ENCODE results near the gene NRIP2. TPM values are rescaled to one million over a fixed set of nuclear protein-coding genes. Genes with fewer than 3 reads are reported as not detected.

The NRIP2 gene
- polyA plus RNA-seq, 3 donors: 29.5 to 31.1 (median 30.5) TPM

GRCh38 chr12:2856051-2856450, 21.2 kb upstream of the NRIP2 start:
- no peak for DNase-seq (ENCODE audit: extremely low read depth in 1 of 11, low read depth in 9 of 11, low spot score in 4 of 11)

GRCh38 chr12:2855546-2855945, 20.7 kb upstream of the NRIP2 start:
- no peak for DNase-seq (ENCODE audit: extremely low read depth in 1 of 11, low read depth in 9 of 11, low spot score in 4 of 11)

- no peak for DNase-seq (ENCODE audit: extremely low read depth in 1 of 11, low read depth in 9 of 11, low spot score in 4 of 11)
Observed at GRCh38 chr12:2854669-2855453, 20.0 kb upstream of the NRIP2 start.

GRCh38 chr12:2853626-2854025, 18.8 kb upstream of the NRIP2 start:
- DNase-seq (ENCODE audit: extremely low read depth in 1 of 11, low read depth in 9 of 11, low spot score in 4 of 11): peak in 7 of 11 donors; percentile 61 to 77 (median 74)

GRCh38 chr12:2851931-2852330, 17.1 kb upstream of the NRIP2 start:
- no peak for DNase-seq (ENCODE audit: extremely low read depth in 1 of 11, low read depth in 9 of 11, low spot score in 4 of 11)

- DNase-seq (ENCODE audit: extremely low read depth in 1 of 11, low read depth in 9 of 11, low spot score in 4 of 11): peak in 5 of 11 donors; percentile 42 to 53 (median 44)
Observed at GRCh38 chr12:2845280-2845679, 10.4 kb upstream of the NRIP2 start.

GRCh38 chr12:2844786-2845185, 10.0 kb upstream of the NRIP2 start:
- no peak for DNase-seq (ENCODE audit: extremely low read depth in 1 of 11, low read depth in 9 of 11, low spot score in 4 of 11)

GRCh38 chr12:2842948-2843347, 8.1 kb upstream of the NRIP2 start:
- DNase-seq (ENCODE audit: extremely low read depth in 1 of 11, low read depth in 9 of 11, low spot score in 4 of 11): no peak

GRCh38 chr12:2841056-2841650, 6.3 kb upstream of the NRIP2 start:
- DNase-seq (ENCODE audit: extremely low read depth in 1 of 11, low read depth in 9 of 11, low spot score in 4 of 11): no peak

- DNase-seq (ENCODE audit: extremely low read depth in 1 of 11, low read depth in 9 of 11, low spot score in 4 of 11): no peak
Observed at GRCh38 chr12:2836574-2836973, 1.7 kb upstream of the NRIP2 start.

- DNase-seq (ENCODE audit: extremely low read depth in 1 of 11, low read depth in 9 of 11, low spot score in 4 of 11): no peak
Observed at GRCh38 chr12:2835691-2836403, 1.0 kb upstream of the NRIP2 start.

GRCh38 chr12:2833810-2834209, 1.0 kb downstream of the NRIP2 start:
- no peak for DNase-seq (ENCODE audit: extremely low read depth in 1 of 11, low read depth in 9 of 11, low spot score in 4 of 11)

GRCh38 chr12:2833327-2833726, 1.5 kb downstream of the NRIP2 start:
- no peak for DNase-seq (ENCODE audit: extremely low read depth in 1 of 11, low read depth in 9 of 11, low spot score in 4 of 11)

- DNase-seq (ENCODE audit: extremely low read depth in 1 of 11, low read depth in 9 of 11, low spot score in 4 of 11): no peak
Observed at GRCh38 chr12:2832550-2833127, 2.2 kb downstream of the NRIP2 start.

- DNase-seq (ENCODE audit: extremely low read depth in 1 of 11, low read depth in 9 of 11, low spot score in 4 of 11): no peak
Observed at GRCh38 chr12:2829275-2829674, 5.6 kb downstream of the NRIP2 start.

- DNase-seq (ENCODE audit: extremely low read depth in 1 of 11, low read depth in 9 of 11, low spot score in 4 of 11): no peak
Observed at GRCh38 chr12:2826721-2827515, 7.9 kb downstream of the NRIP2 start.

GRCh38 chr12:2826036-2826435, 8.8 kb downstream of the NRIP2 start:
- no peak for DNase-seq (ENCODE audit: extremely low read depth in 1 of 11, low read depth in 9 of 11, low spot score in 4 of 11)

GRCh38 chr12:2825132-2825531, 9.7 kb downstream of the NRIP2 start:
- DNase-seq (ENCODE audit: extremely low read depth in 1 of 11, low read depth in 9 of 11, low spot score in 4 of 11): no peak

- DNase-seq (ENCODE audit: extremely low read depth in 1 of 11, low read depth in 9 of 11, low spot score in 4 of 11): no peak
Observed at GRCh38 chr12:2824541-2824940, 10.3 kb downstream of the NRIP2 start.

Data from renal cortex interstitium (tissue), 11 donors.